DND-41 (cell line): ENCODE measurements around the gene CAMKV.

Experiments used
- EZH2 ChIP-seq: IDR thresholded peaks from 3 replicates; pipeline ENCODE4 v1.6.1; 2012; ENCODE audit warnings: borderline replicate concordance, low read depth, mild to moderate bottlenecking, moderate library complexity, low read length, inconsistent platforms; ENCODE audit not compliant: severe bottlenecking
- TF ChIP-seq, protein P1 (sequence below): IDR thresholded peaks from 2 replicates; pipeline ENCODE4 v1.5.1; 2012; ENCODE audit warnings: borderline replicate concordance, low read length, moderate library complexity, mild to moderate bottlenecking; ENCODE audit not compliant: poor library complexity, severe bottlenecking; ENCODE audit errors: extremely low read depth

DNA sequence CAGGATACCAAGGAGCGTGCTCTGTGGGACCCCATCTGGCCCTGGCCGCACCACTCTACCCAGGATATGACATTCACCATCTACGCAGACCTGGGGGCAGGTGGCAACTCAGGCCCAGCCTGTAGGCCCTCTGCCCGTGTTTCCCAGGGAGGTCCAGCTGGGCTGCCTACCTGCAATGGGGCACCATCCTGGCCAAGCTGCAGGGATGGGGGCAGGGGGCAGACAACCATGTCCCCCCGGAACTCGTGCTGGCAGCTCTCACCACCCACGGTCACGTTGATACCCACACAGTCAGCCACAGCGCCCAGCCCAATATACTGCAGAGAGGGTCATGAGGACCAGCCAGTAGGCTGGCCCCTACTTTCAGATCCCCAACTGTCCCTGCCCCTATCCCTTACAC is 26.1 kb upstream of the CAMKV start:
- TF ChIP-seq, protein P1, sequence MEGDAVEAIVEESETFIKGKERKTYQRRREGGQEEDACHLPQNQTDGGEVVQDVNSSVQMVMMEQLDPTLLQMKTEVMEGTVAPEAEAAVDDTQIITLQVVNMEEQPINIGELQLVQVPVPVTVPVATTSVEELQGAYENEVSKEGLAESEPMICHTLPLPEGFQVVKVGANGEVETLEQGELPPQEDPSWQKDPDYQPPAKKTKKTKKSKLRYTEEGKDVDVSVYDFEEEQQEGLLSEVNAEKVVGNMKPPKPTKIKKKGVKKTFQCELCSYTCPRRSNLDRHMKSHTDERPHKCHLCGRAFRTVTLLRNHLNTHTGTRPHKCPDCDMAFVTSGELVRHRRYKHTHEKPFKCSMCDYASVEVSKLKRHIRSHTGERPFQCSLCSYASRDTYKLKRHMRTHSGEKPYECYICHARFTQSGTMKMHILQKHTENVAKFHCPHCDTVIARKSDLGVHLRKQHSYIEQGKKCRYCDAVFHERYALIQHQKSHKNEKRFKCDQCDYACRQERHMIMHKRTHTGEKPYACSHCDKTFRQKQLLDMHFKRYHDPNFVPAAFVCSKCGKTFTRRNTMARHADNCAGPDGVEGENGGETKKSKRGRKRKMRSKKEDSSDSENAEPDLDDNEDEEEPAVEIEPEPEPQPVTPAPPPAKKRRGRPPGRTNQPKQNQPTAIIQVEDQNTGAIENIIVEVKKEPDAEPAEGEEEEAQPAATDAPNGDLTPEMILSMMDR = no peak
- TF ChIP-seq EZH2 = no peak
